Measurements from ENCODE around the gene LARP1.

Gene LARP1

GRCh38 chr5:154842689-154843530, 87.7 kb downstream of the LARP1 start:
- DNase-seq (ENCODE audit: insufficient read length, low spot score) (no peak), FAIRE-seq (no peak)
- TF ChIP-seq POLR2AphosphoS5 (IDR thresholded peaks at IDR 0.05; ENCODE audit: low read depth, low read length) (no peak), POU2F2 (IDR thresholded peaks at IDR 0.05; ENCODE audit: low read depth, low read length) (no peak), TAF1 (IDR thresholded peaks at IDR 0.05; ENCODE audit: low read depth, low read length) (no peak), PAX5 (IDR thresholded peaks at IDR 0.05; ENCODE audit: insufficient read depth, low read length, severe bottlenecking) (no peak), SPI1 (IDR thresholded peaks at IDR 0.05; ENCODE audit: low read depth, low read length) (no peak), POLR2A (IDR thresholded peaks at IDR 0.05; ENCODE audit: low read depth, low read length) (no peak)

GRCh38 chr5:154844809-154845208, 89.6 kb downstream of the LARP1 start:
- no peak for DNase-seq (ENCODE audit: insufficient read length, low spot score)
- no peak for TF ChIP-seq TAF1 (IDR thresholded peaks at IDR 0.05; ENCODE audit: low read depth, low read length)
- no peak for TF ChIP-seq POLR2A (IDR thresholded peaks at IDR 0.05; ENCODE audit: low read depth, low read length)
- TF ChIP-seq POLR2AphosphoS5 (IDR thresholded peaks at IDR 0.05; ENCODE audit: low read depth, low read length), result no peak
- no peak for TF ChIP-seq PAX5 (IDR thresholded peaks at IDR 0.05; ENCODE audit: insufficient read depth, low read length, severe bottlenecking)
- TF ChIP-seq SPI1 (IDR thresholded peaks at IDR 0.05; ENCODE audit: low read depth, low read length), result no peak
- TF ChIP-seq POU2F2 (IDR thresholded peaks at IDR 0.05; ENCODE audit: low read depth, low read length), result no peak
- no peak for FAIRE-seq

DNA sequence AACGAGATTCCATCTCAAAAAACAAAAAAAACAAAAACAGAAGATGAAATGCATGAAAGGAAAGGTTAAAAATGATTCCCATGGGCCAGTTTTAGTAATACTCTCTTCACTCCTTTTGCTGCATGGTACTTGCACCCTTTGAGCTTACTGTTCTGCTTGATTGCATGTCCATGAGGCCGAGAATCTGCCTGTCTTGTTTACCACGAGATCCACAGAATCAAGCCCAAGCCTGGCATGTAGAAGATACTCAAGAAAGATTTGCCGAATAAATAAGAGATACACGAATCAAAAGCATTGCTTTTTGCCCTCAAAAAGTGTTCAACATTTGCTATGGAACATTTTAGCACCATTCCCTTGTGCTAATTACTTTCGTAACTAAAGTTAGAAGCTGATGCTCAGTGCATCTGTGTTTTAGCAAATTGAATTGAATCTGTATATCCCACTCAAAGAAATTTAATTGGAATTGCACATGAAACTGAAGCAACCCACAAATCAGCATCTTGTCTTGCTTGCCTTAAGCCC, 94.1 kb downstream of the LARP1 start:
- DNase-seq (ENCODE audit: insufficient read length, low spot score) (no peak), FAIRE-seq (no peak)
- TF ChIP-seq POU2F2 (IDR thresholded peaks at IDR 0.05; ENCODE audit: low read depth, low read length) (no peak), POLR2A (IDR thresholded peaks at IDR 0.05; ENCODE audit: low read depth, low read length) (no peak), SPI1 (IDR thresholded peaks at IDR 0.05; ENCODE audit: low read depth, low read length) (no peak), PAX5 (IDR thresholded peaks at IDR 0.05; ENCODE audit: insufficient read depth, low read length, severe bottlenecking) (no peak), POLR2AphosphoS5 (IDR thresholded peaks at IDR 0.05; ENCODE audit: low read depth, low read length) (no peak), TAF1 (IDR thresholded peaks at IDR 0.05; ENCODE audit: low read depth, low read length) (no peak)

DNA sequence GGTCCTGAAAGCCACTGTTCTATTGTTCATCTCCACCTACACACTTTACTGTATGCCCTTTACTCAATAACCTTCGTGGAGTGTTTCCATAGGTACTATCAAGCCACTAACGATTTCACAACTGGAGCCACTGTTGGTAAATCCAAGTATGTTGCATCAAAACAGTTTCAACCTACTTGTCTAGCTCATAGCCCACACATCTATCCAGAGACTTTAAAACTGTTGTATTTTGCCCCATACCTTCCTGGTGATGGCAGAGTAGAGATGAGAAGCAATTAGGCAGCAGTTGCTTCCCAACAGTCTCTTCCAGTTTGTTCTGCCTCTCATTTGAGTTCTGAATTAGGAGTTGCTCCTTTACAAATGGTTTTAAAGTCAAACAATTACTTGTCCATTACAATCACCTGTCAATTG, 94.6 kb downstream of the LARP1 start:
- TF ChIP-seq SPI1 (IDR thresholded peaks at IDR 0.05; ENCODE audit: low read depth, low read length) (no peak), POLR2AphosphoS5 (IDR thresholded peaks at IDR 0.05; ENCODE audit: low read depth, low read length) (no peak), POU2F2 (IDR thresholded peaks at IDR 0.05; ENCODE audit: low read depth, low read length) (no peak), PAX5 (IDR thresholded peaks at IDR 0.05; ENCODE audit: insufficient read depth, low read length, severe bottlenecking) (no peak), POLR2A (IDR thresholded peaks at IDR 0.05; ENCODE audit: low read depth, low read length) (no peak), TAF1 (IDR thresholded peaks at IDR 0.05; ENCODE audit: low read depth, low read length) (no peak)
- DNase-seq (ENCODE audit: insufficient read length, low spot score) (no peak), FAIRE-seq (no peak)

- peak; percentile 31 for DNase-seq (ENCODE audit: insufficient read length, low spot score)
- no peak for TF ChIP-seq POU2F2 (IDR thresholded peaks at IDR 0.05; ENCODE audit: low read depth, low read length)
Observed at GRCh38 chr5:154850255-154851062, 95.3 kb downstream of the LARP1 start, which contains the start of gene FAXDC2. TSS of gene FAXDC2 (minus strand) at chr5:154850603. CDS start at chr5:154838178, 12,425 bp downstream.

GRCh38 chr5:154851351-154851750, 96.2 kb downstream of the LARP1 start:
- DNase-seq (ENCODE audit: insufficient read length, low spot score), result no peak
- no peak for FAIRE-seq
- TF ChIP-seq SPI1 (IDR thresholded peaks at IDR 0.05; ENCODE audit: low read depth, low read length) (no peak), PAX5 (IDR thresholded peaks at IDR 0.05; ENCODE audit: insufficient read depth, low read length, severe bottlenecking) (no peak), TAF1 (IDR thresholded peaks at IDR 0.05; ENCODE audit: low read depth, low read length) (no peak), POLR2A (IDR thresholded peaks at IDR 0.05; ENCODE audit: low read depth, low read length) (no peak), POU2F2 (IDR thresholded peaks at IDR 0.05; ENCODE audit: low read depth, low read length) (no peak), POLR2AphosphoS5 (IDR thresholded peaks at IDR 0.05; ENCODE audit: low read depth, low read length) (no peak)

More at GRCh38 chr5:154850255-154851062, 95.3 kb downstream of the LARP1 start, which contains the start of gene FAXDC2:
- peak; percentile 45 for FAIRE-seq

DNA sequence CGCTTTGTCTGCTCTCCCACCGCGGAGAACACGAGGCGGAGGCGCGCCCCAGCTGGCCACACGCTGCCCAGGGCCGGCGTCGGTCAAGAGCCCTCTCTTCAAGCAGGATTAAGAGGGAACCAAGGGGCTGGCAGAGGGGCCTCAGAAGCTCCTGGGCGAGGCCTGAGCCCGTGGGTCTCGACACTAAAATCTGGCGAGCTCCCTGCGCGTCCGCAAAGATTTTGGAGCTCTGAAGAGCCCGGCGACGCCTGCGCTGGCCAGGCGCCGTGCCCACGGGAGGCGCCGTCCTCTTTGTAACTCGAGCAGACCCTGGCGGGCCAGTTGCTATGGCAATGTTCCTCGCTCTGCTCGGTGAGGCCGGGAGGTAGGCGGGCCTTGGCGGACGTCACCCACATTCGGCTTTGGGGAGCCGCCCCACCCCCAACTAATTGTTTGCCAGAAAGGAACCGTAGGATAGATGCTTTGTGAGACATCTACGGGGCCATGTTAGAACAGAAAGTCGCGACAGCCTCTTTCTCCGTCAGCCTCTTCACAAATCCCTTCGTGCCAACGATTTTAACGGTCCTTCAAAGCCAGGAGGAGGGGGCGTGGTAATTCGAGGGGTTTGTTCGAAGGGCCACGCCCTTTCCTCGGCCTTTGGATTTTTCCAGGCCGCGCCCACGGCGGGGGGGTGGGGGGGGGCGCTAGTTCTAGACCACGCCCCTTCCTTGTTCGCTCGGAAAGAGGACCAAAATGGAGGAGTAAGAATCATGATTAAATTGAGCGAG, 102.5 kb downstream of the LARP1 start:
- FAIRE-seq (peak; percentile 85), DNase-seq (ENCODE audit: insufficient read length, low spot score) (peak; percentile 71)
- no peak for TF ChIP-seq POLR2A (IDR thresholded peaks at IDR 0.05; ENCODE audit: low read depth, low read length)
- TF ChIP-seq POU2F2 (IDR thresholded peaks at IDR 0.05; ENCODE audit: low read depth, low read length), result no peak
- TF ChIP-seq TAF1 (IDR thresholded peaks at IDR 0.05; ENCODE audit: low read depth, low read length), result 0 out of 2 replicates have a peak, but pooled peaks have one; percentile 29
- peak; percentile 47; the same call in 1 of the 2 replicates for TF ChIP-seq POLR2AphosphoS5 (IDR thresholded peaks at IDR 0.05; ENCODE audit: low read depth, low read length)

DNA sequence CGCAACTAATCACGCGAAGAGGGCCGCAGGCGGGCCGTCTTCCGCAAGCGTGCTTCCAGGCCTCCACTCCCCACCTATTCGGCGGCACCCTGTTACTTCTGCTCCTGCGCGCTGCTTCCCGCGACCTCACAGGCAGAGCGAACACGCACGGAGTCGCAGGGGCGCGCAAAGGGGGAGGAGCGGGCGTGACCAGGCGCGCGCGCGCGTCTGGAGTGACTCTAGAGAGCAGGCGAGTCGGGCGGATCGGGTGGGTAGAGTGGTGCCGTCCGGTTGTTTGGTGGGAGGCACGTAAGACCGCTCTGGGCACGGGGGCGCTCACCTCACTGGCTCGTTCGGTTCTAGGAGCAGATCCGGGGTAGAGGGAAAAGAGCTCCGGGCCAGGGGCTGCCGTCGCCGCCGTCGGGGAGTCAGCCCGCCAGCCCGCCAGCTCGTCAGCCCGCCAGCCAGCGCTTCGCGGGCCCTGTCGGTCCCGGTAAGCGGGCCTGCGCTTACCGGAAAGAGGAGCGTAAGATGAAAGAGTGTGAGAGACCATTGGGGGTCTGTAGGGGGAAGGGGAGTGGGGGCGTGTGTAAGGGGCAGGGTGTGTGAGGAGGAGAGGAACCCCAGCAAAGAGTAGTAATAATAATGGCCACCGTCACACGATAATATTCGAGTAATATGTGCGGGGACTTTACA, 103.3 kb downstream of the LARP1 start, which contains the start of gene CNOT8:
CNOT8 (plus strand) TSS at position 331 of the 675 bp plus-strand sequence. CDS start 4,652 bp downstream, outside the sequence.
- no peak for TF ChIP-seq SPI1 (IDR thresholded peaks at IDR 0.05; ENCODE audit: low read depth, low read length)
- TF ChIP-seq POLR2AphosphoS5 (IDR thresholded peaks at IDR 0.05; ENCODE audit: low read depth, low read length), result peak; percentile 85
- TF ChIP-seq POLR2A (IDR thresholded peaks at IDR 0.05; ENCODE audit: low read depth, low read length), result peak; percentile 78
- peak; percentile 39 for TF ChIP-seq PAX5 (IDR thresholded peaks at IDR 0.05; ENCODE audit: insufficient read depth, low read length, severe bottlenecking)
- peak; percentile 65; the same call in 1 of the 2 replicates for TF ChIP-seq POU2F2 (IDR thresholded peaks at IDR 0.05; ENCODE audit: low read depth, low read length)
- peak; percentile 75 for TF ChIP-seq TAF1 (IDR thresholded peaks at IDR 0.05; ENCODE audit: low read depth, low read length)
- DNase-seq (ENCODE audit: insufficient read length, low spot score) (peak; percentile 76), FAIRE-seq (peak; percentile 95)
